Melanocyte of skin (primary cell): Measurements from ENCODE around the gene KSR2. TPM values are rescaled to one million over a fixed set of nuclear protein-coding genes. Genes with fewer than 3 reads are reported as not detected.

Experiments
- total RNA-seq, 2 donors: library from RNA; depleted of rRNA; stranded (reverse); fragments of >200 nt; gene quantifications; 2 replicates each; pipeline ENCODE4 v1.2.3, GENCODE V29; 2012

Gene KSR2
- total RNA-seq = not detected

GRCh38 chr12:117968826-117969659, at the start of gene KSR2:
TSS of gene KSR2 (minus strand) at chr12:117968990. CDS start at chr12:117968255, 735 bp downstream.

GRCh38 chr12:118016424-118017264, 47.9 kb upstream of the KSR2 start, which contains the start of gene RFC5:
TSS of gene RFC5 (plus strand) at chr12:118016703. CDS start at chr12:118016828, 125 bp downstream.

Other genes starting within 250 kb of the KSR2 start
- 10 to 100 TPM; 19.6 to 35.6 TPM for gene RFC5, start 47.7 kb upstream of the KSR2 start, total RNA-seq
- gene WSB2, start 92.2 kb upstream of the KSR2 start, total RNA-seq = 100 to 1,000 TPM in 1 of 2 donors, 10 to 100 TPM in 1; 95.6 to 128 TPM
- 10 to 100 TPM; 11.4 to 24.6 TPM for gene VSIG10, start 135.0 kb upstream of the KSR2 start, total RNA-seq
- 100 to 1,000 TPM; 242 to 285 TPM for gene PEBP1, start 167.1 kb upstream of the KSR2 start, total RNA-seq